ENCODE data around the gene PLEKHH1.
A peak's percentile ranks its signal among the peaks of the same experiment; 100 is the strongest.
"Not testable (repeated sequence)": the region's sequence is repeated elsewhere in the genome, so short reads cannot be mapped to it uniquely, and the experiment has no call there.

PLEKHH1 gene

GRCh38 chr14:67583711-67584644, 50.9 kb downstream of the PLEKHH1 start:
- DNase-seq (ENCODE audit: low read depth), result peak; percentile 59

GRCh38 chr14:67584978-67585377, 51.9 kb downstream of the PLEKHH1 start:
- peak; percentile 26 for DNase-seq (ENCODE audit: low read depth)

- DNase-seq (ENCODE audit: low read depth), result no peak
These were observed 53.3 kb downstream of the PLEKHH1 start for GRCh38 chr14:67586369-67586768.

- no peak for DNase-seq (ENCODE audit: low read depth)
These were observed 56.2 kb downstream of the PLEKHH1 start for GRCh38 chr14:67589204-67589770.

GRCh38 chr14:67593650-67594049, 60.6 kb downstream of the PLEKHH1 start:
- not testable (repeated sequence) for DNase-seq (ENCODE audit: low read depth)

- DNase-seq (ENCODE audit: low read depth), result no peak
These were observed 62.3 kb downstream of the PLEKHH1 start for GRCh38 chr14:67595392-67595791.

GRCh38 chr14:67599698-67600561, 66.8 kb downstream of the PLEKHH1 start, which contains the start of gene PIGH:
PIGH (minus strand) TSS chr14:67600268; CDS start chr14:67600203, 65 bp downstream.
- DNase-seq (ENCODE audit: low read depth), result peak; percentile 84

- DNase-seq (ENCODE audit: low read depth), result not testable (repeated sequence)
These were observed 67.5 kb downstream of the PLEKHH1 start for GRCh38 chr14:67600562-67600974.

- DNase-seq (ENCODE audit: low read depth), result no peak
These were observed 69.0 kb downstream of the PLEKHH1 start for GRCh38 chr14:67602076-67602475.

- DNase-seq (ENCODE audit: low read depth), result no peak
These were observed 70.0 kb downstream of the PLEKHH1 start for GRCh38 chr14:67602995-67603545.

- DNase-seq (ENCODE audit: low read depth), result no peak
These were observed 74.6 kb downstream of the PLEKHH1 start for GRCh38 chr14:67607646-67608045.

GRCh38 chr14:67609642-67610310, 76.7 kb downstream of the PLEKHH1 start:
- no peak for DNase-seq (ENCODE audit: low read depth)

- DNase-seq (ENCODE audit: low read depth), result no peak
These were observed 77.4 kb downstream of the PLEKHH1 start for GRCh38 chr14:67610491-67610890.

GRCh38 chr14:67618617-67619063, 85.5 kb downstream of the PLEKHH1 start:
- peak; percentile 82 for DNase-seq (ENCODE audit: low read depth)

- DNase-seq (ENCODE audit: low read depth), result peak; percentile 94
These were observed 86.5 kb downstream of the PLEKHH1 start, which contains the start of gene ARG2 for GRCh38 chr14:67619446-67620216. ARG2 (plus strand) TSS chr14:67619920; CDS start chr14:67619978, 58 bp downstream.

GRCh38 chr14:67620217-67620785, 87.2 kb downstream of the PLEKHH1 start:
- peak; percentile 28 for DNase-seq (ENCODE audit: low read depth)

GRCh38 chr14:67622675-67623074, 89.6 kb downstream of the PLEKHH1 start:
- peak; percentile 90 for DNase-seq (ENCODE audit: low read depth)

GRCh38 chr14:67623114-67623513, 90.0 kb downstream of the PLEKHH1 start:
- DNase-seq (ENCODE audit: low read depth), result no peak

- not testable (repeated sequence) for DNase-seq (ENCODE audit: low read depth)
These were observed 93.0 kb downstream of the PLEKHH1 start for GRCh38 chr14:67626131-67626530.

- DNase-seq (ENCODE audit: low read depth), result no peak
These were observed 94.4 kb downstream of the PLEKHH1 start for GRCh38 chr14:67627519-67627918.
